Natural killer cell treated with Interleukin-12 subunit alpha and Interleukin-12 subunit beta and Interleukin-15 and Interleukin-18, amount 100 ng/mL, for 72 hours (primary cell): ENCODE data around the gene SLC6A19. TPM values are rescaled to one million over a fixed set of nuclear protein-coding genes. Genes with fewer than 3 reads are reported as not detected.

Experiments
- ATAC-seq, 2 donors: fragments of 150-1000 bp; cut with Tn5 transposase in 1 of 2; sonication (Bioruptor Pico), chemical (Tn5 transposase) in 1 of 2; 2 replicates each; pipeline ENCODE4 v1.10.0; 2021
- DNase-seq: peaks from one replicate; pipeline ENCODE4 v3.0.0; 2022; ENCODE audit warnings: low spot score
- H3K27ac Mint-ChIP-seq, 2 donors: 1 replicate in 1 of 2; 2 replicates in 1 of 2; pipeline ENCODE4 v1.8.0; 2022; ENCODE audit warnings: mixed read lengths in 2 of 2, mild to moderate bottlenecking in 1 of 2, moderate library complexity in 1 of 2
- H3K27me3 Mint-ChIP-seq, 2 donors: 1 replicate in 1 of 2; 2 replicates in 1 of 2; pipeline ENCODE4 v1.8.0; 2022; ENCODE audit warnings: mixed read lengths in 2 of 2
- H3K36me3 Mint-ChIP-seq: one replicate; pipeline ENCODE4 v1.8.0; 2022; ENCODE audit warnings: mixed read lengths
- H3K4me1 Mint-ChIP-seq, 2 donors: 1 replicate in 1 of 2; 2 replicates in 1 of 2; pipeline ENCODE4 v1.8.0; 2022; ENCODE audit warnings: low read depth in 2 of 2, mixed read lengths in 2 of 2, mild to moderate bottlenecking in 1 of 2
- H3K4me3 Mint-ChIP-seq: one replicate; pipeline ENCODE4 v1.8.0; 2022; ENCODE audit warnings: mixed read lengths
- H3K9me3 Mint-ChIP-seq: 2 replicates; pipeline ENCODE4 v1.8.0; 2022; ENCODE audit warnings: mixed read lengths
- total RNA-seq, 2 donors: library from RNA; stranded (reverse); gene quantifications; one replicate each; pipeline ENCODE4 v1.2.3, GENCODE V29; 2022

SLC6A19 gene
- total RNA-seq, 2 donors from 2014 or later, result not detected

DNA sequence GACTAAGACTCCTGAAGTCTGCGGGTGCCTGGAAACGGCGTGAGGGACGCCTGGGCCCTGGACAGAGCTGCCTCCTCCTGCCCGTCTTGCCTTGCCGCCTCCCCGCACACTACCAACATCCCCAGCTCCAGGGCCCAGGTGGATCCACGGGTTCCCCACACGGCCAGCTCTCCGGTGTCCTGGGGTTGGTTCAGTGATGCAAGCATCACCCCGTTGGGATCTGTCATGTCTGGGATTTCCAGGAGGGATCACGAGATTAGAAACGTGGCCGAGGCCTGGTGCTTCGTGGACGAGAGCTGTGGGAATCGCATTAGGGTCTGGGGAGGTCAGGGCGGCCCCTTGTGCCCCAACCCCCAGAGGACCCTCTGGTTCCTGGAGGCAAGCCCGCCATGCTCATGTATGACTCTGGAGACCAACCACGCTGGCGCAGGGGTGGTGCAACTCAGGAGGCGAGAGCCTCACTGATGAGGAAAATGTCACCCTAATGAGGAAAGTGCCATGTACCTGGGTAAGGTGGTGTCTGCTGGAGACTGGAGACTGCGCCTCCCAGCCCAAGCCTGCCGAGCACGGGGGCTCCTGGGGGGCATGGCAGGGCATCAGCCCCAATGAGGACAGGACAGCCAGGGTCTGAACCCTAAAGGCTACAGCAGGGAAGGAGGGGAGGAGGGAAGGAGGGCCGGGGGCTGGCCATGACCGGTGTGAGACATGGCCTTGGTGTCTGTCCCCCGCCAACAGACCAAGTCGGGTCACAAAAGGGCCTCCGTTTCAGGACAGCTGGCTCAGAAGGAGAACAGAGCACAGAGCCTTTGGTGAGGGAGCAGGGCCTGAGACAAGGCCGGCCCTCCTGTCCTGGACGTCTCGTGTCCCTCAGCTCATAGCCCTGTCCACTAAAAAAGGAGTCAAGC lies 31.9 kb upstream of the SLC6A19 start:
- no peak overlapping the region for H3K4me3 Mint-ChIP-seq
- peak; percentile 60 for DNase-seq

DNA sequence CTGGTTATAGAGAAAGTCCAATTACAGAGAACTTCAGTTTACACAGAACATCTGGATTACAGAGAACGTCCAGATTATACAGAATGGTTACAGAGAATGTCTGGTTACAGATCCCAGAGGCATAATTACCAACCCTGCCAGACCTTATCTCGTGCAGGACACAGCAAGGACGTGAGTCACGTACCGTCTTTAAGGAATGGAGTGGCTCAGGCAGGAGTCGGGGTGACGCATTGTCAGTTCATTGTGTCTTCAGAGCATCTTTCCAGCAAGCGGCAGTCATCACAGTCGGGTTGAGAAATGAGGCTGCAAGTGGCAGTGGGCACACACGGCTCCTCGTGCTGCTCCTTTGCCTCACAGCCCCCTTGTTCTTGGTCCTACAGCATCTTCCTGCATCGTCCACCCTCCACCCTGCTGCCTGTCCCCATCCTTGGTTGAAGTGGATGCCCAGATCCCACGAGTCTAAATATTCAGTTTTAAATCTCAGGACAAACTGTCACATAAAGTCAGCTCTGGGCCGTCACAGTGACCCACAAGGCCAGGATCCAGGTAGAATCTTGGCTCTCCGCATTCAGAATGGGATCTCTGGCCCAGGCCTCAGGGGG lies 30.0 kb upstream of the SLC6A19 start:
- DNase-seq, result peak; percentile 8
- Mint-ChIP-seq H3K4me1 (peaks cover 12 to 20% of the 10 kb centered on the region in 2 donors), H3K36me3 (no peaks in the 10 kb centered on the region), H3K4me3 (no peak overlapping the region), H3K27me3 (peaks cover 5 to 6% of the 10 kb centered on the region in 2 donors), H3K27ac (no peak overlapping the region), H3K9me3 (no peaks in the 10 kb centered on the region)
- no peak for ATAC-seq

More for the DNA sequence above, 31.9 kb upstream of the SLC6A19 start:
- no peaks in the 10 kb centered on the region for H3K9me3 Mint-ChIP-seq
- no peak for ATAC-seq
- H3K36me3 Mint-ChIP-seq, result no peaks in the 10 kb centered on the region
- peaks cover 12 to 20% of the 10 kb centered on the region in 2 donors for H3K4me1 Mint-ChIP-seq
- no peak overlapping the region for H3K27ac Mint-ChIP-seq
- peaks cover 12 to 13% of the 10 kb centered on the region in 2 donors for H3K27me3 Mint-ChIP-seq

GRCh38 chr5:1172007-1172581 lies 29.3 kb upstream of the SLC6A19 start:
- no peak overlapping the region for H3K4me3 Mint-ChIP-seq
- ATAC-seq (no peak), DNase-seq (peak; percentile 54)
- H3K4me1 Mint-ChIP-seq, result peaks cover 12 to 17% of the 10 kb centered on the region in 2 donors
- no peaks in the 10 kb centered on the region for H3K36me3 Mint-ChIP-seq
- H3K27ac Mint-ChIP-seq, result no peak overlapping the region
- H3K9me3 Mint-ChIP-seq, result no peaks in the 10 kb centered on the region
- peaks cover 0 to 2% of the 10 kb centered on the region in 2 donors for H3K27me3 Mint-ChIP-seq

DNA sequence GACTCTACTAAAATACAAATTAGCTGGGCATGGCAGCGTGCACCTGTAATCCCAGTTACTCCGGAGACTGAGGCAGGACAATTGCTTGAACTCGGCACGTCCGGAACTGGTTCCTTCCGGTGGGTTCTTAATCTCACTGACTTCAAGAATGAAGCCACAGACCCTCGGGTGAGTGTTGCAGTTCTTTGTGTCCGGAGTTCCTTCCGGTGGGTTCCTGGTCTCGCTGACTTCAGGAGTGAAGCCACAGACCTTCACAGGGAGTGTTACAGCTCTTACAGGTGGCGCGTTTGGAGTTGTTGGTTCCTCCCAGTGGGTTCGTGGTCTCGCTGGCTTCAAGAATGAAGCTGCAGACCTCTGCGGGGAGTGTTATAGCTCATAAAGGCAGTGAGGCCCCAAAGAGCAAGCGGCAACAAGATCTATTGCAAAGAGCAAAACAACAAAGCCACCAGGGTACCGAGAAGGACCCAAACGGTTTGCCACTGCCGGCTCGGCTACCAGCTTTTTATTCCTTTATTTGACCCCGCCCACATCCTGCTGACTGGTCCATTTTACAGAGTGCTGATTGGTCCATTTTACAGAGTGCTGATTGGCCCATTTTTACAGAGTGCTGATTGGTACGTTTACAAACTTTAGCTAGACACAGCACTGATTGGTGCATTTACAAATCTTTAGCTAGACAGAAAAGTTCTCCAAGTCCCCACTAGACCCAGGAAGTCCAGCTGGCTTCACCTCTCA lies 28.6 kb upstream of the SLC6A19 start:
- Mint-ChIP-seq H3K27me3 (peaks cover 0 to 2% of the 10 kb centered on the region in 2 donors), H3K27ac (peak overlapping the region; percentile 46 to 76), H3K4me3 (peak overlapping the region; percentile 36), H3K9me3 (no peaks in the 10 kb centered on the region), H3K36me3 (no peaks in the 10 kb centered on the region), H3K4me1 (peaks cover 11 to 17% of the 10 kb centered on the region in 2 donors)
- peak; percentile 28 to 69 for ATAC-seq
- DNase-seq, result peak; percentile 71

DNA sequence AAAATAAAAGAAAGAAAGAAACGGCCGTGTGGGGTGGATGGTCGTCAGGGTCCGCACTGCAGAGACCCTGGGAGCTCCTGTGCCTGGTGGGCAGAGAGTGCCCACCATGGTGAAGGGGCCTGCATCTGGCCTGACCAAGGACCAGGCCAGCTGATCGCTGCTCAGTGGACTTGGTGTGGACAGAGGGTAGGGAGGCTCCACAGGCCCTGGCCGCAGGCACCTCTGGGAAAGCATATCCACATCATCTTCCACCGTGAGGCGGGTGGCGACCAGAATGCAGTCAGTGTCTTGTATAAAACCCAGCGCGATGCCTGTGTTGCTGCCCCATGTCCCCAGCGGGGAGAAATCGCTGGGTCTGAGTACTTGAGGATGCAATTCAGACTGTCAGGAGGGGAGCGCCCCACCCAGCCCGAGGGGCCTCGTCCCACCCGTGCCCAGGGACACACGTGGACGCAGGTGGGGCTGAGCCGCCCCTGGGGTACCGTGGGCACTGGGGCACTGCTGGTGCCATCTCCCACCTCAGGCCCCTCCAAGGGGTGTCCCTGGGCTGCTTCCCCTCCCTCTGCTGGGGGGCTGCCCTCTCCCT lies 27.8 kb upstream of the SLC6A19 start:
- DNase-seq (peak; percentile 44), ATAC-seq (no peak)
- Mint-ChIP-seq H3K36me3 (no peaks in the 10 kb centered on the region), H3K9me3 (no peaks in the 10 kb centered on the region), H3K27ac (no peak overlapping the region), H3K27me3 (no peaks in the 10 kb centered on the region), H3K4me3 (no peak overlapping the region), H3K4me1 (peaks cover 4 to 9% of the 10 kb centered on the region in 2 donors)

- peak; percentile 60 for DNase-seq
- Mint-ChIP-seq H3K27ac (no peak overlapping the region), H3K27me3 (no peaks in the 10 kb centered on the region), H3K36me3 (no peaks in the 10 kb centered on the region), H3K9me3 (no peaks in the 10 kb centered on the region), H3K4me1 (peaks cover 4 to 6% of the 10 kb centered on the region in 2 donors), H3K4me3 (no peak overlapping the region)
- ATAC-seq, result no peak
Measured at GRCh38 chr5:1174122-1174936, 27.1 kb upstream of the SLC6A19 start.

DNA sequence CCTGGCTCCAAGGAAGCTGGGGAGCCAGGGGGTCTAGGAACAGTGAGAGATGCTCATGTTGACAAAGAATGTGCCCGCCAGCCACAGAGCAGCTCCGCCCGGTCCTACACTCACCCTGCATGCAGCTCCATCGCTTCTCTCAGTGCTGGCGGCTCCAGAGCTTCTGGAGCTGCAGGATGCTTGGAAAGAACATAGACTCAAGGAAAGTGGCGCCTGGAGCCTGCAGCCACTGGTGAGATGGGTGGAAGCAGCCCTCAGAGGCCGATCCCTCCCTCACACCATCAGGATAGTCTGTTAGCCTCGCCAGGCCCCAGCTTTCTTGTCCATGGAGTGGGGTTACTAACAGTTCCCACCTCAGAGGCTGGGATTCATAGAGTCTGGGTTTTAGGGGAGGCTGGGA lies 26.4 kb upstream of the SLC6A19 start:
- peaks cover 4 to 6% of the 10 kb centered on the region in 2 donors for H3K4me1 Mint-ChIP-seq
- peak; percentile 31 for DNase-seq
- no peak for ATAC-seq
- H3K9me3 Mint-ChIP-seq, result no peaks in the 10 kb centered on the region
- H3K27me3 Mint-ChIP-seq, result no peaks in the 10 kb centered on the region
- H3K36me3 Mint-ChIP-seq, result no peaks in the 10 kb centered on the region
- no peak overlapping the region for H3K4me3 Mint-ChIP-seq
- H3K27ac Mint-ChIP-seq, result no peak overlapping the region

DNA sequence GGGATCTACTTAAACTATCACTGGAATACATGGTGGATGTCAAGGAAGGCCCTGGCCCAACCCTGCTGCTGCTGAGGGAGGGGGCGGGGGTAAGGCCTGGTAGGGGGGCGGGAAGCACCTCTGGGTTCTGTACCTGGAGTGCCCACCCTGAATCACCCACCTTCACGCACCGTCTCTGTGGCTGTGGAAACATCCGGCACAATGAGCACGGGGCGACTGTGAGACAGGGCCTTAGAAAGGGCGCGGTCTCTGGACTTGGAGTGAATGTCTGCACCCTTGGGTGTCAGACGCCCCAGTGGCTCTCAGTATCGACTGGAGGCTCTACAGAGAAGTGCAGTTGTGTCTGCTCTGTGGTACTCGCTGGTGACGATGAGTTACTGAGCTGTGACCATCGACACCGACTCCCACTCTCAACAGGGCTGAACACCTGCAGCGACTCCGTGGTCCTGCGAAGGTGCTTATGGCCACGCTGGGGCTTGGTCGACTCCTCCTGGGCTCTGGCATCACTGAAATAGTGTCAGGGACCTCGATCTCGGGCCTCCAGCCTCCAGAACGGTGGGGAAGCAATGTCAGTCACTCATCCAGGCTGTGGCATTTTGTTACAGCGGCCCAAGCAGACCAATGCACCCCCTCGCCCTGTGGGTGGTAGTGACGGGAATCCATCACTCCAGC lies 25.5 kb upstream of the SLC6A19 start:
- Mint-ChIP-seq H3K27ac (no peak overlapping the region), H3K36me3 (no peaks in the 10 kb centered on the region), H3K4me3 (no peak overlapping the region), H3K27me3 (no peaks in the 10 kb centered on the region), H3K9me3 (no peaks in the 10 kb centered on the region), H3K4me1 (peaks cover 4 to 6% of the 10 kb centered on the region in 2 donors)
- peak; percentile 54 for DNase-seq
- ATAC-seq, result no peak

GRCh38 chr5:1176473-1177391 lies 24.7 kb upstream of the SLC6A19 start:
- H3K9me3 Mint-ChIP-seq, result no peaks in the 10 kb centered on the region
- ATAC-seq (no peak), DNase-seq (peak; percentile 59)
- H3K27me3 Mint-ChIP-seq, result no peaks in the 10 kb centered on the region
- H3K27ac Mint-ChIP-seq, result no peak overlapping the region
- H3K36me3 Mint-ChIP-seq, result no peaks in the 10 kb centered on the region
- H3K4me3 Mint-ChIP-seq, result no peak overlapping the region
- peaks cover 4 to 6% of the 10 kb centered on the region in 2 donors for H3K4me1 Mint-ChIP-seq

GRCh38 chr5:1177826-1178528 lies 23.4 kb upstream of the SLC6A19 start:
- no peak for ATAC-seq
- Mint-ChIP-seq H3K4me1 (peaks cover 3 to 4% of the 10 kb centered on the region in 2 donors), H3K36me3 (no peaks in the 10 kb centered on the region), H3K27ac (no peak overlapping the region), H3K9me3 (no peaks in the 10 kb centered on the region), H3K27me3 (no peaks in the 10 kb centered on the region), H3K4me3 (no peak overlapping the region)
- peak; percentile 58 for DNase-seq
